H9 (cell line): Measurements from ENCODE around the gene DEFB132. TPM values are rescaled to one million over a fixed set of nuclear protein-coding genes. Genes with fewer than 3 reads are reported as not detected.

Experiments used
- DNase-seq: peaks from one replicate; pipeline ENCODE4 v3.0.0-alpha.2; 2017
- H2AFZ ChIP-seq: one replicate; pipeline ENCODE4 v1.6.1; 2013; ENCODE audit warnings: mild to moderate bottlenecking, low read length, control low read depth, moderate library complexity
- H2AK5ac ChIP-seq: 2 replicates; pipeline ENCODE4 v1.6.1; 2013; ENCODE audit warnings: low read length, control low read depth, mixed read lengths; ENCODE audit not compliant: insufficient read length
- H2BK120ac ChIP-seq: one replicate; pipeline ENCODE4 v1.6.1; 2013; ENCODE audit warnings: low read depth, mild to moderate bottlenecking, low read length, control low read depth, inconsistent platforms; ENCODE audit not compliant: poor library complexity, severe bottlenecking
- H2BK12ac ChIP-seq: 2 replicates; pipeline ENCODE4 v1.6.1; 2013; ENCODE audit warnings: low read length, control low read depth, mixed read lengths, low read depth; ENCODE audit not compliant: insufficient read length
- H2BK15ac ChIP-seq: 2 replicates; pipeline ENCODE4 v1.6.1; 2013; ENCODE audit warnings: low read depth, low read length, control low read depth
- H2BK20ac ChIP-seq: one replicate; pipeline ENCODE4 v1.6.1; 2013; ENCODE audit warnings: low read depth, mild to moderate bottlenecking, low read length, control low read depth, inconsistent platforms; ENCODE audit not compliant: poor library complexity, severe bottlenecking
- H2BK5ac ChIP-seq: 2 replicates; pipeline ENCODE4 v1.6.1; 2013; ENCODE audit warnings: low read length, control low read depth, mixed read lengths; ENCODE audit not compliant: insufficient read length
- H3K14ac ChIP-seq: 2 replicates; pipeline ENCODE4 v1.6.1; 2013; ENCODE audit warnings: low read length, control low read depth; ENCODE audit not compliant: insufficient read depth
- H3K18ac ChIP-seq: 2 replicates; pipeline ENCODE4 v1.6.1; 2013; ENCODE audit warnings: low read depth, mild to moderate bottlenecking, mixed read lengths, low read length, control low read depth; ENCODE audit not compliant: insufficient read length
- H3K23ac ChIP-seq: 2 replicates; pipeline ENCODE4 v1.6.1; 2013; ENCODE audit warnings: low read length, control low read depth, mixed read lengths, low read depth; ENCODE audit not compliant: insufficient read length
- H3K23me2 ChIP-seq: 2 replicates; pipeline ENCODE4 v1.6.1; 2013; ENCODE audit warnings: low read depth, mild to moderate bottlenecking, mixed read lengths, low read length, control low read depth; ENCODE audit not compliant: insufficient read length, poor library complexity, severe bottlenecking
- H3K27ac ChIP-seq: 2 replicates; pipeline ENCODE4 v1.5.1; 2013; ENCODE audit warnings: low read length, control low read depth, mixed read lengths, low read depth; ENCODE audit not compliant: insufficient read length
- H3K27me3 ChIP-seq: 2 replicates; pipeline ENCODE4 v1.6.1; 2013; ENCODE audit warnings: low read length, control low read depth, inconsistent platforms; ENCODE audit not compliant: insufficient read depth
- H3K4ac ChIP-seq: 2 replicates; pipeline ENCODE4 v1.6.1; 2013; ENCODE audit warnings: low read depth, mild to moderate bottlenecking, control low read depth, inconsistent platforms, low read length, moderate library complexity
- H3K4me1 ChIP-seq: 2 replicates; pipeline ENCODE4 v1.6.1; 2013; ENCODE audit warnings: low read length, control low read depth, inconsistent platforms; ENCODE audit not compliant: insufficient read depth
- H3K4me2 ChIP-seq: 2 replicates; pipeline ENCODE4 v1.6.1; 2013; ENCODE audit warnings: low read length, control low read depth, mixed read lengths; ENCODE audit not compliant: insufficient read length, insufficient read depth
- H3K56ac ChIP-seq: 2 replicates; pipeline ENCODE4 v1.6.1; 2013; ENCODE audit warnings: low read depth, mild to moderate bottlenecking, mixed read lengths, low read length, control low read depth; ENCODE audit not compliant: insufficient read length
- H3K79me1 ChIP-seq: 2 replicates; pipeline ENCODE4 v1.6.1; 2013; ENCODE audit warnings: low read depth, mild to moderate bottlenecking, moderate library complexity, low read length, control low read depth, inconsistent platforms; ENCODE audit not compliant: insufficient read depth, poor library complexity, severe bottlenecking
- H3K79me2 ChIP-seq: 2 replicates; pipeline ENCODE4 v1.6.1; 2013; ENCODE audit warnings: low read length, control low read depth, inconsistent platforms; ENCODE audit not compliant: insufficient read depth
- H3K9ac ChIP-seq: 2 replicates; pipeline ENCODE4 v1.6.1; 2013; ENCODE audit warnings: low read length, control low read depth, mixed read lengths; ENCODE audit not compliant: insufficient read length; ENCODE audit errors: extremely low read depth
- H3K9me3 ChIP-seq: one replicate; pipeline ENCODE4 v1.6.1; 2013; ENCODE audit warnings: low read depth, low read length, inconsistent platforms; ENCODE audit not compliant: control insufficient read depth
- H3T11ph ChIP-seq: one replicate; pipeline ENCODE4 v1.6.1; 2013; ENCODE audit warnings: mild to moderate bottlenecking, low read length, control low read depth, inconsistent platforms
- H4K20me1 ChIP-seq: one replicate; pipeline ENCODE4 v1.6.1; 2013; ENCODE audit not compliant: control insufficient read depth, insufficient read length, insufficient read depth
- H4K5ac ChIP-seq: 2 replicates; pipeline ENCODE4 v1.6.1; 2013; ENCODE audit warnings: low read depth, mild to moderate bottlenecking, mixed read lengths, low read length, control low read depth; ENCODE audit not compliant: insufficient read length
- H4K8ac ChIP-seq: replicated peaks from 2 replicates; pipeline ENCODE4 v1.6.1; 2013; ENCODE audit warnings: low read length, control low read depth, mixed read lengths, low read depth; ENCODE audit not compliant: insufficient read length
- H4K91ac ChIP-seq: 2 replicates; pipeline ENCODE4 v1.6.1; 2013; ENCODE audit warnings: low read depth, mild to moderate bottlenecking, moderate library complexity, mixed read lengths, low read length, control low read depth; ENCODE audit not compliant: insufficient read length
- H3K27ac Mint-ChIP-seq, 3 experiments: 2 replicates in 2 of 3; 3 replicates in 1 of 3; pipeline ENCODE4 v1.8.0; 2020 to 2021; ENCODE audit warnings: mixed read lengths in 3 of 3, mild to moderate bottlenecking in 1 of 3, moderate library complexity in 1 of 3
- H3K27me3 Mint-ChIP-seq: 2 replicates; pipeline ENCODE4 v1.8.0; 2021; ENCODE audit warnings: low read depth, mild to moderate bottlenecking, moderate library complexity, mixed read lengths
- H3K36me3 Mint-ChIP-seq, 3 experiments: 2 replicates in 2 of 3; 3 replicates in 1 of 3; pipeline ENCODE4 v1.8.0; 2020 to 2021; ENCODE audit warnings: low read depth in 3 of 3, mixed read lengths in 3 of 3; ENCODE audit not compliant: insufficient read depth in 1 of 3
- H3K4me1 Mint-ChIP-seq, 2 experiments: 2 replicates each; pipeline ENCODE4 v1.8.0; 2020; ENCODE audit warnings: mixed read lengths in 2 of 2
- H3K4me3 Mint-ChIP-seq, 2 experiments: 2 replicates in 1 of 2; 3 replicates in 1 of 2; pipeline ENCODE4 v1.8.0; 2020 to 2021; ENCODE audit warnings: mild to moderate bottlenecking in 2 of 2, mixed read lengths in 2 of 2, moderate library complexity in 1 of 2
- H3K9me3 Mint-ChIP-seq, 2 experiments: 2 replicates in 1 of 2; 3 replicates in 1 of 2; pipeline ENCODE4 v1.8.0; 2020; ENCODE audit warnings: mild to moderate bottlenecking in 2 of 2, mixed read lengths in 2 of 2, moderate library complexity in 1 of 2
- CTCF ChIP-seq: fragments of 200-600 bp; sonication (generic); conservative IDR thresholded peaks from 3 replicates; pipeline ENCODE4 v1.8.0; 2021; ENCODE audit warnings: antibody characterized with exemption, mild to moderate bottlenecking
- WGBS: extraction: QIAGEN DNeasy Blood & Tissue Kit; methylation state at CpG from one replicate; pipeline ENCODE4 v1.1.7; 2013; ENCODE audit warnings: missing lambda C conversion rate, low lambda C conversion rate, mixed read lengths; ENCODE audit not compliant: insufficient read length; ENCODE audit errors: extremely low coverage; 5-methylcytosine and 5-hydroxymethylcytosine counted together
- total RNA-seq: library from RNA; stranded (reverse); gene quantifications from 2 replicates; pipeline ENCODE4 v1.2.1, GENCODE V29; 2021

The DEFB132 gene
- total RNA-seq, 1 experiment from 2014 or later, result not detected

GRCh38 chr20:208942-209566 is 48.5 kb upstream of the DEFB132 start:
- Mint-ChIP-seq H3K4me3 (no peak overlapping the region), H3K27ac (no peak overlapping the region), H3K27me3 (peaks cover 87% of the 10 kb centered on the region), H3K9me3 (peaks cover 0 to 13% of the 10 kb centered on the region in 2 experiments; a peak in 2 of 5 replicates), H3K4me1 (peaks cover 0 to 5% of the 10 kb centered on the region in 2 experiments; a peak in 1 of 4 replicates), H3K36me3 (no peaks in the 10 kb centered on the region)
- no peak overlapping the region for H2BK5ac ChIP-seq
- H3K27me3 ChIP-seq, result no peaks in the 10 kb centered on the region
- no peak overlapping the region for H4K8ac ChIP-seq
- H3K9me3 ChIP-seq, result no peaks in the 10 kb centered on the region
- H2AK5ac ChIP-seq, result no peak overlapping the region
- no peak overlapping the region for H2BK20ac ChIP-seq
- H3K4me2 ChIP-seq, result no peak overlapping the region
- no peak overlapping the region for H3K4ac ChIP-seq
- no peak overlapping the region for H3K27ac ChIP-seq
- no peaks in the 10 kb centered on the region for H3K79me1 ChIP-seq
- H2AFZ ChIP-seq, result no peak overlapping the region
- DNase-seq, result no peak
- no peaks in the 10 kb centered on the region for H3K23me2 ChIP-seq
- no peak overlapping the region for H3K23ac ChIP-seq
- no peak overlapping the region for H3K9ac ChIP-seq
- no peaks in the 10 kb centered on the region for H3K4me1 ChIP-seq
- no peak overlapping the region for H3T11ph ChIP-seq
- H3K56ac ChIP-seq, result no peak overlapping the region
- no peak overlapping the region for H2BK12ac ChIP-seq
- no peak overlapping the region for H3K14ac ChIP-seq
- H4K91ac ChIP-seq, result no peak overlapping the region
- no peak overlapping the region for H4K5ac ChIP-seq
- no CpG with 5 or more reads among the region's 5 CpGs for WGBS
- no peaks in the 10 kb centered on the region for H3K79me2 ChIP-seq
- no peak overlapping the region for H2BK120ac ChIP-seq
- H3K18ac ChIP-seq, result no peak overlapping the region
- no peak overlapping the region for H2BK15ac ChIP-seq
- H4K20me1 ChIP-seq, result no peaks in the 10 kb centered on the region
- TF ChIP-seq CTCF, result peak; percentile 71
